Measurements from ENCODE around the gene KCNJ10. TPM values are rescaled to one million over a fixed set of nuclear protein-coding genes. Genes with fewer than 3 reads are reported as not detected.
A peak's percentile ranks its signal among the peaks of the same experiment; 100 is the strongest.

Gene KCNJ10
- total RNA-seq, 1 experiment from 2014 or later = 1.4 TPM

DNA sequence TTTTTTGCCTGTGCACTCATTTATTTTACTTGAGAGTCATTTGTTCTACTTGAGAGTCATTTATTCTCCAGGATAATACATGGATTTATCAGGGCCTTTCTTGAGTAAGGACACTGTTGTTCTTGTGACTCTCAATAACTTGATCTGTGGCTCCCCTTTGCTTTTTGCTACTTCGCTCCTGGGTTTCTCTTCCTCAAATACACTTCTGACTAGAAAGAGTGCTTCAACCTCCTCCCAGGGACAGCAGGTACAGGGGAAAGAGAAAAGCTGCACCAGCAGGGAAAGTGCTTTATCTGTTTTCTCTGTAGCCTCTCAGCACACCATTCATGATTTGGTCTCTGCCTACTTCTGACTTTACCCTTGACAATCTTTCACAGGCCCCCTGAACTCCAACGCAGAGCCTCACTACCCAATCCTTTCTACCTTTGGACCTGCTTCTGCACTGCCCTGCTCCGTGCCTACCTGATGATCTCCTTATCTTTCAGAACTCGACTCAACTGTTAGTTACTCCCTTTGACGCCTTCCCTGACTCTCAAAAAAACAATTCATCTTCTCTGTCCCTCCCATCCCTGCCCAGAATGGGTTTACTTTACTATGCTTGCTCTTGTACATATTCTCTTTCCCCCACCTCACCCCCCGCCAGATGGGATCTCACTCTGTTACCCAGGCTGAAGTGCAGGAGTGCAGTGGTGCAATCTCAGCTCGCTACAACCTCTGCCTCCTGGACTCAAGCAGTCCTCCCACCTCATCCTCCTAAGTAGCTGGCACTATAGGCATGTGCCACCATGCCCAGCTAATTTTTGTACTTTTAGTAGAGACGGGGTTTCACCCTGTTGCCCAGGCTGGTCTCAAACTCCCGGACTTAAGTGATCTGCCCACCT, 22.6 kb downstream of the KCNJ10 start:
- H3K9me3 Mint-ChIP-seq = no peaks in the 10 kb centered on the region
- H3K27ac Mint-ChIP-seq = no peak overlapping the region
- H3K4me3 Mint-ChIP-seq = peak overlapping the region; percentile 26; the same call in 1 of the 2 replicates
- DNase-seq (ENCODE audit: low spot score) (no peak), ATAC-seq (no peak)
- CTCF ChIA-PET = interaction anchor here (0.6 to 31.0 kb wide), 23 partner anchors 10 to 393 kb away, joined by 3 to 978 read pairs (median 7); partner anchors contain the start of genes ATP1A2, DUSP23, IGSF8 and IGSF9
- POLR2A ChIA-PET = no interaction called here
- TF ChIP-seq, protein P1, sequence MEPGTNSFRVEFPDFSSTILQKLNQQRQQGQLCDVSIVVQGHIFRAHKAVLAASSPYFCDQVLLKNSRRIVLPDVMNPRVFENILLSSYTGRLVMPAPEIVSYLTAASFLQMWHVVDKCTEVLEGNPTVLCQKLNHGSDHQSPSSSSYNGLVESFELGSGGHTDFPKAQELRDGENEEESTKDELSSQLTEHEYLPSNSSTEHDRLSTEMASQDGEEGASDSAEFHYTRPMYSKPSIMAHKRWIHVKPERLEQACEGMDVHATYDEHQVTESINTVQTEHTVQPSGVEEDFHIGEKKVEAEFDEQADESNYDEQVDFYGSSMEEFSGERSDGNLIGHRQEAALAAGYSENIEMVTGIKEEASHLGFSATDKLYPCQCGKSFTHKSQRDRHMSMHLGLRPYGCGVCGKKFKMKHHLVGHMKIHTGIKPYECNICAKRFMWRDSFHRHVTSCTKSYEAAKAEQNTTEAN (CRISPR knock-in tag; IDR thresholded peaks at IDR 0.05) = no peak
- TF ChIP-seq FOXP4 (CRISPR knock-in tag; IDR thresholded peaks at IDR 0.05) (no peak), ATF1 (CRISPR knock-in tag; IDR thresholded peaks at IDR 0.05) (no peak), ZNF317 (CRISPR knock-in tag; IDR thresholded peaks at IDR 0.05; ENCODE audit: borderline replicate concordance, low read depth) (no peak), NFYB (CRISPR knock-in tag; conservative IDR thresholded peaks at IDR 0.05; ENCODE audit: low read depth) (no peak)
- TF ChIP-seq, protein P2, sequence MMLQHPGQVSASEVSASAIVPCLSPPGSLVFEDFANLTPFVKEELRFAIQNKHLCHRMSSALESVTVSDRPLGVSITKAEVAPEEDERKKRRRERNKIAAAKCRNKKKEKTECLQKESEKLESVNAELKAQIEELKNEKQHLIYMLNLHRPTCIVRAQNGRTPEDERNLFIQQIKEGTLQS (CRISPR knock-in tag; conservative IDR thresholded peaks at IDR 0.05) = no peak
- TF ChIP-seq, protein P3, sequence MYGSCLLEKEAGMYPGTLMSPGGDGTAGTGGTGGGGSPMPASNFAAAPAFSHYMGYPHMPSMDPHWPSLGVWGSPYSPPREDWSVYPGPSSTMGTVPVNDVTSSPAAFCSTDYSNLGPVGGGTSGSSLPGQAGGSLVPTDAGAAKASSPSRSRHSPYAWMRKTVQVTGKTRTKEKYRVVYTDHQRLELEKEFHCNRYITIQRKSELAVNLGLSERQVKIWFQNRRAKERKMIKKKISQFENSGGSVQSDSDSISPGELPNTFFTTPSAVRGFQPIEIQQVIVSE (CRISPR knock-in tag; IDR thresholded peaks at IDR 0.05; ENCODE audit: borderline replicate concordance) = no peak
- H3K27me3 Mint-ChIP-seq (ENCODE audit: low read depth) = peaks cover 15% of the 10 kb centered on the region
- no peaks in the 10 kb centered on the region for H3K36me3 Mint-ChIP-seq
- peaks cover 30% of the 10 kb centered on the region for H3K4me1 Mint-ChIP-seq

- ChIA-PET CTCF (interaction anchor here (0.7 to 31.0 kb wide), 34 partner anchors 9 to 266 kb away, joined by 3 to 978 read pairs (median 5); partner anchors contain the start of genes ATP1A2, DUSP23, IGSF8 and IGSF9), POLR2A (no interaction called here)
- H3K4me1 Mint-ChIP-seq = peaks cover 30% of the 10 kb centered on the region
- H3K9me3 Mint-ChIP-seq = no peaks in the 10 kb centered on the region
- peak overlapping the region; percentile 26; the same call in 1 of the 2 replicates for H3K4me3 Mint-ChIP-seq
- peaks cover 7% of the 10 kb centered on the region for H3K27me3 Mint-ChIP-seq (ENCODE audit: low read depth)
- TF ChIP-seq TCF7 (CRISPR knock-in tag; IDR thresholded peaks at IDR 0.05; ENCODE audit: low read depth) (no peak), ZNF423 (CRISPR knock-in tag; IDR thresholded peaks at IDR 0.05) (peak; percentile 76), CTCF (IDR thresholded peaks at IDR 0.05) (peak; percentile 57; the same call in 1 of the 2 replicates)
- TF ChIP-seq, protein P2 (CRISPR knock-in tag; conservative IDR thresholded peaks at IDR 0.05) = no peak
- H3K36me3 Mint-ChIP-seq = no peaks in the 10 kb centered on the region
- ATAC-seq (peak; percentile 88), DNase-seq (ENCODE audit: low spot score) (peak; percentile 61)
- H3K27ac Mint-ChIP-seq = no peak overlapping the region
Observed at GRCh38 chr1:160046494-160047110, 23.4 kb downstream of the KCNJ10 start.

GRCh38 chr1:160045653-160046052, 24.3 kb downstream of the KCNJ10 start:
- no peak for DNase-seq (ENCODE audit: low spot score)
- ChIA-PET CTCF (interaction anchor here (0.6 to 31.0 kb wide), 23 partner anchors 8 to 265 kb away, joined by 3 to 978 read pairs (median 7); partner anchors contain the start of genes DUSP23, IGSF8, KCNJ10 and KCNJ9), POLR2A (no interaction called here)
- Mint-ChIP-seq H3K27ac (no peak overlapping the region), H3K4me1 (peaks cover 30% of the 10 kb centered on the region), H3K9me3 (no peaks in the 10 kb centered on the region), H3K4me3 (no peak overlapping the region), H3K27me3 (ENCODE audit: low read depth) (peaks cover 6% of the 10 kb centered on the region; the same call in 1 of the 2 replicates), H3K36me3 (no peaks in the 10 kb centered on the region)
- ATAC-seq = no peak
- no peak for TF ChIP-seq SMAD4 (CRISPR knock-in tag; IDR thresholded peaks at IDR 0.05)
- no peak for TF ChIP-seq NFYB (CRISPR knock-in tag; conservative IDR thresholded peaks at IDR 0.05; ENCODE audit: low read depth)
- no peak for TF ChIP-seq NR2C2 (CRISPR knock-in tag; IDR thresholded peaks at IDR 0.05)
- no peak for TF ChIP-seq HMGA2 (CRISPR knock-in tag; IDR thresholded peaks at IDR 0.05)
- no peak for TF ChIP-seq GRHL2 (CRISPR knock-in tag; IDR thresholded peaks at IDR 0.05; ENCODE audit: insufficient replicate concordance, severe bottlenecking)
- no peak for TF ChIP-seq TEAD1 (CRISPR knock-in tag; IDR thresholded peaks at IDR 0.05)
- TF ChIP-seq SMAD3 (CRISPR knock-in tag; IDR thresholded peaks at IDR 0.05; ENCODE audit: borderline replicate concordance) = no peak
- no peak for TF ChIP-seq SOX15 (CRISPR knock-in tag; IDR thresholded peaks at IDR 0.05)
- no peak for TF ChIP-seq E2F4 (CRISPR knock-in tag; IDR thresholded peaks at IDR 0.05; ENCODE audit: borderline replicate concordance, low read depth)
- no peak for TF ChIP-seq TP53 (CRISPR knock-in tag; IDR thresholded peaks at IDR 0.05)

Data from WTC11 (cell line).